Left forelimb (tissue), 1 donor: Measurements from ENCODE around the gene PTK7.
"Not testable (repeated sequence)": the region's sequence is repeated elsewhere in the genome, so short reads cannot be mapped to it uniquely, and the experiment has no call there.

Experiments
- DNase-seq: peaks from one replicate; pipeline ENCODE4 v3.0.0-alpha.2; 2018; ENCODE audit warnings: low spot score

Gene PTK7

DNA sequence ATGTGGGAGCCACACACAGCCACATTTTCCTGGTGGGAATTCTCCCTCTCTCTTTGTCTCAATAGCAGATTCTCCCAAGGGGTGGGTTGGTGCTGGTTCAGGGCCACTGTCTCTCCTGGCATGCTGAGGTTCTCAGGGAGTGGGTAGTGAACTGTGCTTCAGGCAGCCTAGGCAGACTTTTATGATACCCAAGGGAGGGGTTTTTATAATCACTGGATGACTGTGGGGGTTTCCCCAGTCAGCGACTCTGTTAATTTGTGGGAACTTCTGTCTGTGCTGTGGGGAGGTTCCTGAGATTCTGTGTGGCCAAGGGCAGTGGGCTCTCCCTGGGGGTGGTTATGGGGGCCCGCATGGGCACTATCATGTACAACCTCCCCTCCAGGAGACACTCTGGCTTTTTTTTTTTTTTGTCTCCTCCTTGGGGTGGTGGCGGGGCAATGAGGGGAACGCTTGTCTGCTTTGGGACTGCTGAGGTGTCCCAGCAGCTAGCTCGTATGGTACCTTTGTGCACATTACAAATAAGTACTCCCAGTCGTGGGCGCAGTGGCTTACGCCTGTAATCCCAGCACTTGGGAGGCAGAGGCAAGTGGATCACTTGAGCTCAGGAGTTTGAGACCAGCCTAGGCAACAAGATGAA, 10.0 kb downstream of the PTK7 start:
- DNase-seq = no peak

GRCh38 chr6:43088654-43089056, 12.5 kb downstream of the PTK7 start:
- no peak for DNase-seq

DNA sequence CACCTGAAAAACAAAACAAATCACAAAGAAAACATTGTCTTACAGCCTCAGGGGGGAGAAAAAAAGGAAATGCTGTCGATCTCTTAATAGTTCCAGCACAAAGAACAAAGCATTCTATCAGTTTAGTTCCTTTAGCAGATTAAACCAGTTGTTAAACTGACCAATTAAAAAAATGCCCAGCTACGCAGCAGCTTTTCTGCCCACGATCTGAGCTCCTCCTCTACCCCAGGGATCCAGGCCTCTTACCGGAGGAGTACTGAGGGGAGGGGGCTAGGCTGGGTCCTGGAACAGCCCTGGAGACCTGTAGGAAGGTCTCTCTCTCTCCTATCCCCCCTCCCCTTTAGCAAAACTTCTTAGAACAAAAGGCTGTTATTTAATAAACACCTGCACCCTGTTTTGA, 13.4 kb downstream of the PTK7 start:
- DNase-seq = no peak

DNA sequence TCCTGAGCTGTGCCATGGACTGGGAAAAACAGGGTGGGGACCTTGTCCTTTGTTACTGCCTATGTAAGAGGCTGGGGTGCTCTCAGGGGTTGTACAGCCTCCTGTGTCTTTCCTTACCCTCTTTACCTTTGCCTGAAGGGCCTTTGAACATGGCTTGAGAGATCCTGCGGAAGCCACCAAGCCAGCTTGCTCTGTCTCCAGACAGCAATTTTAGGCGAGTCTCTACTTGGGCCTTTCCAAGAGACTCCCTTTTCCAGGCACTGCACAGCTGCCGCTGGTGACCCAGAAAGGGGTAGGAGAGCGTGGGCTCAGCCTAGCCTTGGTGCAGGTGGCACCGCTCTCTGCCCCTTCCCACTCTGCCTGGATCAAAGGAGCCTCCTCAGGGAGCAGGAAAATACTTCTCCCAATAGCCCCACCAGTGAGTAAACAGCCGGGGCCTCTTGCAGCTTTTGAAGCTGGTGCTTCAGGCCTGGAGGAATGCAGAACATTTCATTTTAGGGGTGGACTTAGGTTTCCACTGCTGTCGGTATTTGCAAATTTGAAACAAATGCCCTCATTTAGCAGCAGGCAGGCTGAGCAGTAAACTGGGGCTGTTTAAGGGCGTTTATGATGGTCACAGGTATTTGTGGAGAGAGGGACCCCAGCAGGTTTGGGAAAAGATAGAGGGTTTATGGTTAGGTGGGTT, 13.9 kb downstream of the PTK7 start:
- no peak for DNase-seq

GRCh38 chr6:43090559-43090956, 14.4 kb downstream of the PTK7 start:
- DNase-seq = no peak

DNA sequence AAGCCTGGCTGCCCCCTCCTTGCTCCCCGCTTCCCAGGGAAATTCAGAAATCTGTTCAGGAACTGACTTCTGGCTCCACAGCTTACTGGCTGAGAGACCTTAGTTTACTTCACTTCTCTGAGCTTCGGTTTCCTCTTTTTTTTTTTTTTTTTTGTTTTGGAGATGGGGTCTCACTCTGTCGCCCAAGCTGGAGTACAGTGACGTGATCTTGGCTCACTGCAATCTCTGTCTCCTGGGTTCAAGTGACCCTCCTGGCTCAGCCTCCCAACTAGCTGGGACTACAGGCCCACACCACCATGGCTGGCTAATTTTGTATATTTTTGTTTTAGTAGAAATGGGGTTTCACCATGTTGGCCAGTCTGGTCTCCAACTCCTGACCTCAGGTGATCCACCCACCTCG, 14.9 kb downstream of the PTK7 start:
- no peak for DNase-seq

DNA sequence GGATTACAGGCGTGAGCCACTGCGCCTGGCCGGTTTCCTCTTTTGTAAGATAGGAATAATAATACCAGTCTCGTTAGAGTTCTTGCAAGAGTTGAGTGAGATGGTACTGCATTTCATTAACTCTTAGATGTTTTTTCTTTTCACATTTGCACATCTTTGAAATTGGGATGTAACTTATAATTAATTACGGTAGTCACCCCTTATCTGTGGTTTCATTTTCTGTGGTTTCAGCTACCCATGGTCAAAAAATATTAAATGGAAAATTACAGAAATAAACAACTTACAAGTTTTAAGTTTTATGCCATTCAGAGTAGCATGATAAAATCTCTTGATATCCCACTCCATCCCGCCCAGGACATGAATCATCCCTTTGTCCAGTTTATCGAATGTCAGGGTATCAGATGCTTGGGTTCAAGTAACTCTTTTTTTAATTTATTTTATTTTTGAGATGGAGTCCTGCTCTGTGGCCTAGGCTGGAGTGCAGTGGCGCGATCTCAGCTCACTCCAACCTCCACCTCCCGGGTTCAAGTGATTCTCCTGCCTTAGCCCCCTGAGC, 15.4 kb downstream of the PTK7 start:
- no peak for DNase-seq

- no peak for DNase-seq
Observed at GRCh38 chr6:43092635-43093034, 16.5 kb downstream of the PTK7 start.

DNA sequence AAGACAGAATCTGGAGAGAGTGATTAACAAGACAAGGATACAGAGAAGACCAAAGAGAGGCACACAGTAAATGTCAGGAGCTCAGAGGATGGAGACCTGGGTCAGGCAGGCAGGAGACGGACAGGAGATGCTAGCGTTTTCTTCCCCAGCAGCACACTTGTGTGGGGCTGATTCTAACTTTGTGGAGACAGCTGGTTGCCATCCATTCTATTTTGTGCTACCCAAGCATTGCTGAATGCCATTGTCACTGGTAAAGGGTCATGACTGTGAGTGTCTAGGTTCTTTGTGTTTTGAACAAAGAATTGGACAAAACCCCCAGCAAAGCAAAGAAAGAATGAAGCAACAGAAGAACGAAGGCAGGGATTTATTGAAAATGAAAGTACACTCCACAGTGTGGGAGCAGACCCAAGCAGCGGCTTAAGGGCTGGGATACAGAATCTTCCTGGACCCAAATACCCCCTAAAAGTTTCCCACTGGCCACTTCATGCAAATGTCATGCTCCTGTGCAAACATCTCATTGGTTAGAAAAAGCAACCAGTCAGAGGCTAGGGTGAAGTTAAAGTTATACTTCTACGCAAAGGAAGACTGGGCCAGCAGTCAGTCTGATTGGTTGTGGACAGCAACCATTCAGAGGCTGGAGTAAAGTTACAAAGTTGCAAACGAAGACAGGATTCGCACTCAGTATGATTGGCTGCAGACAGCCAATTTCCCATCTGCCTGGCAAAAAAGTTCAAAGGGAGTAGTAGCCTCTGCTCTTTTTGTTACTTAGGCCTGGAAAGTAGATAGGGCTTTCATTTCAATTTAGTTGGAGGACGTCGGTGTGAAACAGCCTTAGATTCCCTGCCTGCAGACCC, 17.5 kb downstream of the PTK7 start:
- no peak for DNase-seq

- DNase-seq = no peak
Observed at GRCh38 chr6:43095939-43096338, 19.8 kb downstream of the PTK7 start.

- DNase-seq = no peak
Observed at GRCh38 chr6:43096451-43097097, 20.5 kb downstream of the PTK7 start.

- no peak for DNase-seq
Observed at GRCh38 chr6:43097098-43097489, 21.0 kb downstream of the PTK7 start.

DNA sequence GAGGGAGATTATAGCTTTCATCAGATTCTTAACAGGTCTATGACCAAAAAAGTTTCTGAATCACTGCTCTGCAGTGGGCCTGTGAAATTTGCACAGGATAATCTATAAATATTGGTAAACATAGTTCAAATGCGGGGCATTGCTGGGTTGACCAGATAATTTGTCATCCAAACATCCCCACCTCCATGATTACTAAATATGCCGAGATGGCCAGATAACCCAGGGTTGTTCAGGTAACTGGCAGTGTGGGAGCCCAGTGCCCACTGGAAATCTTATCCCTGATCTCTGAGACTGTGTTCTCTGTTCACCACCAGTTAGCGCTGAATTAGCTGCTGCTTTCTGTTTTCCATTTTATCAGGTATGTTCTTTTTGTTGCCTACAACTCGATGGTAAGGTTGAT, 21.4 kb downstream of the PTK7 start:
- DNase-seq = no peak

DNA sequence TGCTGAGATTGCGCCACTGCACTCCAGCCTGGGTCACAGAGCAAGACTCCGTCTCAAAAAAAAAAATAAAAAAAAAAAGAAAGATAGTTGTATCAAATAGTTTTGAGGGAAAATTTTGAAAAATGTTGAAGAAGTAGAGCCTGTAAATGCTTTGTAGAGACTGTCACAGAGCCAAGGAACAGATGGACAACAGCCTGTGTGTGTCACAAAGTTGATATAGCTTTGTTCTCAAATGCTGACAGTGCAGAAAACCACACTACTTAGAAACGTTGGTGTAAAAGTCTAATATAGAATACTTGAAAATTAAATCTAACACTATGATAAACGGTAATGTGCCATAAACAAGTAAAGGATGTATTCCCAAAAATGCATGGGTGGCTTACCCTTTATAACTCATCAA, 25.4 kb downstream of the PTK7 start:
- DNase-seq = no peak

DNA sequence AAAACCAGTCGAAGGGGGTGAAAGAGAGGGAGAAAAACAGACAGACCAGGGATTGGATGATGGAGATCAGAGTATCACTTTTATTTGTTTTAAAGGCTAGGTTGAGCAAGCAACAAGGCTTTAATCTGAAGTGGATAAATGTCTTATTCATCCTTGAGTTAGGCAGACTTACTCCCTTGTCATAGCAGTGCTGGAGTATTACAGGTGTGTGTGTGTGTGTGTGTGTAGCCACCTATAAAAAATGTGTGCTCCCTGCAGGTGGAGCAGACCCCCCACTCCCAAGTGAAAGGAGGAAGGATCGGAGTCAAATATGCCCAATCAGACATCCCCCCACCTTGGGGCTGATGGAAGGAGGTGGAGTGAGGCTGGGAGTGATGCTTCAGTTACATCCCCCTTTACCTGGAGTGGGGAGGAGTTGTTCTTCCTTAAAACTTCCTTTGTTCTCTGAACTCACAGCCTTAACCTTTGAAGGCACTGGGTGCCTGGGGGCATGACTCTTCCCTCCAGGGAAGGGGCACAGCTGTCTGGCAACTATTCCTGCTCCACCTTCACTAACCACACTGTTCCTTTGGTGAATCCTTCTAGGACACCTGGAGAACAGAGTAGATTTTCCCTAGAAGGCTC, 27.3 kb downstream of the PTK7 start:
- no peak for DNase-seq

GRCh38 chr6:43105538-43106222, 29.6 kb downstream of the PTK7 start:
- no peak for DNase-seq

DNA sequence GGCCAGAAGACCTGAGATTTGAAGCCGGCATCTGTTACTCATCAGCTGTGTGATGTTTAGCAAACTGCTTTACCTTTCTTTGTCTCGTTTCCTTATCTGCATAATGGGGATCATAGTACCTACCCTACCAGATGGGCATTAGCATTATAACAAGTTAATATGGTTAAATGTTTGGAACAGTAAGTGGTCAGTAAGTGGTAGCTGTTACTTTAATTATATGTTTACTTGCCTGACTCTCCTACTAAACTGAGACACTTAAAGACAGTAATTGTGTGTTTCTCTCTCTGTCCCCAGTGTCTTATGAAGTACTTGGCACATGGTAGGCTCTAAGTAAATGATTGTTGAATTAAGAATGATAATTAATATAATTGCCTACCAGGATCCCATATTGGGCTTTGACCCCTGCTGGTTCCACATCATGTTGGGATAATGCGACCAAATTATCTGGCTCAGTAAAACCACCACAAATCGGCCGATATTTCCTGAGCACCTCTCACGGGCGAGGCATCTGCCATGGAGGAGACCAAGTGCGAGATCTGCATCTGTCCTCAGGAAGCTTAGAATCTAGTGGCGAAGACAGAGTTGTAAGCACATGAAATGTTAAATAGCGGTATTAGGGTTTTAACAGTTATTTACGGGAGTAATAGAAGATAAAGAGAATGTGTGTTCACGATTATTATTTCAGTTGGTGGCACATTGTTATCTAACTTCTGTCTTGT, 31.4 kb downstream of the PTK7 start:
- no peak for DNase-seq

DNA sequence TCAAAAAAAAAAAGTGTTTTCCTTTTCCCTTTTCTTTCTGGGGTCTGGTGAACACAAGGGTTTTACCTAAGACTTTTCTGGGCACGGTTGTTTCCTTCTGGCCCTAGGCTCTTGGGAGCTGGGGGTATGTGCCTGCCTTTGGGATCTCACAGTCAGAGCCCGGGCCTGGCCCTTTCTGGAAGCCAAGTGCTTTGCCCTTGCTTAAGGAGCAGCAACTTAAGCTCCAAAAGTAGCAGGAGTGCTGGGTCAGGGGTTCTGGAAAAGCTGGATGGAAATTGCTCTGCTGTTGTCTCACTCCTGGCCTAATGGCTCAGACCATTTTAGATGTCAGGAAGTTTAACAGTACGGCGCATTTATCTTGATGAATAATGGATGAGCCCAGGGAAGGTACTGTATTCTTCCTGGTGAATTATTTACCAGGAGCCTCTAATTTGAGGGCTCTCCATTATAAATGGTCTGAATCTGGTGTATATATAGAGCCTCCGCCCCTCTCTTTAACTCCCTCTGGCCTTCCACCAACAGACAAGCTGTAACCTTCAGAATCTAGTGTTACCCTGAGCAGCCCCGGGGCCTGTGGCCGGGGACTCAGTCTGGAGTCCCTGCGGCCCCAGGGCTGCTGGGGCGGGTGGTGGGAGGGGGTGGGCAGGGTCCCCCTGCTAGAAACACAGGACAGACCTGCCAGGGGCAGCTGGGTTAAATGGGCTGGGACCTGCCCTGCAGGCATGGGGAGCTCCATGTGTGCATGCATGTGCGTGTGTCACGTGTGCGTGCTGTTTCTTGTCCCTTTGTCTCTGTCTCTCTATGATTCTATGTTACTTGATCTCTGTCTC, 37.5 kb downstream of the PTK7 start:
- no peak for DNase-seq

DNA sequence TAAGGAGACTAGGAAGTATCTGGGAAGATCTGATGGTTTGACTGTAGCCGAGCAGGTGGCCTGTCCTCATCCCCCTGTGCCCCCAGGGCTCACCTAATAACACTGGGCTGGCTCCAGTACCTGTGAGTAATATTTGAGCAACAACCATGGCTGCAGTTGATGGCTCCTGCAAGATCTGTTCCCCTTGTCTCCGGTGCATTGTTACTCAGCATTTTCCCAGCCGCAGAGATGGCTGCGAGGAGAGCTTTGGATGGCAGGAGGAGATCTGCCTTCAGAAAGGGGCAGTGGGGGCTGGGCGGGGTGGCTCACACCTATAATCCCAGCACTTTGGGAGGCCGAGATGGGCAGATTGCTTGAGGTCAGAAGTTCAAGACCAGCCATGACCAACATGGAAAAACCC, 39.3 kb downstream of the PTK7 start:
- no peak for DNase-seq

GRCh38 chr6:43117466-43117865, 41.4 kb downstream of the PTK7 start:
- not testable (repeated sequence) for DNase-seq
